ENCODE results near the gene DOCK2.

DNA sequence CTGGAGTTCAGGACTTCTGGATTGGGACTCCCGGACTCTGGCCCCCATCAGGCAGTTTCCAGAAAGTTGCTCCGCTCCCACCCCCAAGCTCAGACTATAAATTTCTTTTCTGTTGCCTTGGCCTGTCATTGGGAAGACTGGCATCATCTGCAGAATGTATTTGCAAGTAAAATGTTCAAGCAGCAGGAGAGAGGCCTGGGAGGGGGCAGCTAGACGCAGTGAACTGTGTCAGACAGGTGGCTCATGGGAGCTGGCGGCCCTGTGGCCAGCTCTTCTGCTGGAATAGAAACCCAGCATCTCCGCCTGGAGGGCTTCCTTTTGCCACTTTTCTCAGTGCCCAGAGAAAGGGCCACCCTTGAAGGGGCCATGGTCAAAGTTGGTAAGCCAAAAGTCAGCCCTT, 327.2 kb downstream of the DOCK2 start:
- TF ChIP-seq CTCF (IDR thresholded peaks at IDR 0.05; ENCODE audit: low read depth, low read length, poor library complexity, severe bottlenecking) = no peak
- no peak for TF ChIP-seq EZH2phosphoT487 (IDR thresholded peaks at IDR 0.05; ENCODE audit: borderline replicate concordance, low read length)

Data from DOHH2 (cell line).